Astrocyte of the spinal cord (primary cell): ENCODE data around the gene CHN2.

Experiments
- DNase-seq: peaks from one replicate; pipeline ENCODE4 v3.0.0; 2011; ENCODE audit warnings: low read depth, low spot score
- H3K4me3 ChIP-seq: 2 replicates; pipeline ENCODE4 v1.5.1; 2011; ENCODE audit warnings: low read depth, mild to moderate bottlenecking, low read length, moderate library complexity
- CTCF ChIP-seq: IDR thresholded peaks from 2 replicates; pipeline ENCODE4 v1.5.1; 2012; ENCODE audit warnings: low read depth, mild to moderate bottlenecking, low read length, inconsistent platforms
- in situ Hi-C: cut with HindIII; loops from 2 replicates; pipeline ENCODE4 v1.10.0; 2017; ENCODE audit warnings: low sequenced_read_pairs

CHN2 gene

DNA sequence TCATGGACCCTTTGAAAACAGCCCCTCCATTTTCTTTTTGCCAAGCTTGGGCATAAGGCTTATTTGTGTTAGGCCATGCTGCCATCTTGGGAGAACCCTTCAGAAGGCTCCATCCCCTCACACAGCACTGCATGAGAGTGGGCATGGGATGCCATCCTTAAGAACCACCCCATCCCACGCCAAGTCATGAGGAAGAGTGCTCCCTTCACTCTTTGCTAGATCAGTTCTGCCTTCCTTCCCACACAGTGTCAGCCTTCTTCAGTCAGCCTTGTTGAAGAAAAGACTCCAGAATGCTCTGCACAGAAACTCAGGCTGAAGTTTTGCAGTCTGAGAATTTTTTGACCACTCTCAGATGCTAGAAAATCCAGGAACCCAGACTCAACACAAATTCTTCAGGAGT lies 15.5 kb upstream of the CHN2 start:
- in situ Hi-C loops: no loop called here
- no peak overlapping the region for H3K4me3 ChIP-seq
- TF ChIP-seq CTCF: no peak
- DNase-seq: no peak

DNA sequence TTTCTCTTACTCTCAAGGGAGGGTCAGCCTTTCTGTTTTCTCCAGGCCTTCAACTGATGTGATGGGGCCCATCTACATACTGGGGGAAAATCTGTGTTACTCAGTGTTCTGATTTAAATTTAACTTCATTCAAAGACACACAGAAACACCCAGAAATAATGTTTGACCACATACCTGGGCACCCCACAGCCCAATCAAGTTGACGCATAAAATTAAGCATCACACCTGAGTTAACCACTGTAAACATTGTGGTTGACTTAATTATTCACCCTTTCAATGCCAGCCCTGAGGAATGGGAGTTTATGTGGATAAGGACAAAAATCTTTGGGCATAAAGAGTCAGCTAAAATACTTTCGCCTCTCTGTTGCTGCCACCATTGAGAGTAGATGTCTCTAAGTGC lies 10.0 kb upstream of the CHN2 start:
- no peak overlapping the region for H3K4me3 ChIP-seq
- no peak for DNase-seq
- in situ Hi-C loops: no loop called here
- no peak for TF ChIP-seq CTCF

DNA sequence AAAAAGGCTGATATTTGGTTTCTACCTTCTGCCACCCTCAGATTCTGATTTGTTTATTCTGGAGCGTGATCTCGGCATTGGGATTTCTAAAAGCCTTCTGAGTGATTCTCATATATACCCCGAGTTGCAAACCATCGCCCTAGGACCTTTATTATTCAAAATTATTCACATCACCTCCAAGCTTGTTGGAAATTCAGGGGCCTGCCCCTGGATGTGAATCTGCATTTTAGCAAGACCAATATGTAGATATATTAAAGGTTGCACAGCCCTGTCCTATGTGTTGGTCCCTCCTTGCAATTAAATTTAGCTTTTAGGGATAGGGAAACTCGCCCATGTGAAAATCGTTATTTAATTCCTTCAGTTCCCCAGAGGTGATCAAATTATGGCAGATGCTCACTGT lies 9.0 kb upstream of the CHN2 start:
- in situ Hi-C loops: no loop called here
- DNase-seq: no peak
- TF ChIP-seq CTCF: no peak
- H3K4me3 ChIP-seq: no peak overlapping the region

- H3K4me3 ChIP-seq: no peak overlapping the region
- TF ChIP-seq CTCF: peak; percentile 94
- DNase-seq: peak; percentile 35
- in situ Hi-C loops: no loop called here
Measured at GRCh38 chr7:29189743-29190201, 4.8 kb upstream of the CHN2 start.

DNA sequence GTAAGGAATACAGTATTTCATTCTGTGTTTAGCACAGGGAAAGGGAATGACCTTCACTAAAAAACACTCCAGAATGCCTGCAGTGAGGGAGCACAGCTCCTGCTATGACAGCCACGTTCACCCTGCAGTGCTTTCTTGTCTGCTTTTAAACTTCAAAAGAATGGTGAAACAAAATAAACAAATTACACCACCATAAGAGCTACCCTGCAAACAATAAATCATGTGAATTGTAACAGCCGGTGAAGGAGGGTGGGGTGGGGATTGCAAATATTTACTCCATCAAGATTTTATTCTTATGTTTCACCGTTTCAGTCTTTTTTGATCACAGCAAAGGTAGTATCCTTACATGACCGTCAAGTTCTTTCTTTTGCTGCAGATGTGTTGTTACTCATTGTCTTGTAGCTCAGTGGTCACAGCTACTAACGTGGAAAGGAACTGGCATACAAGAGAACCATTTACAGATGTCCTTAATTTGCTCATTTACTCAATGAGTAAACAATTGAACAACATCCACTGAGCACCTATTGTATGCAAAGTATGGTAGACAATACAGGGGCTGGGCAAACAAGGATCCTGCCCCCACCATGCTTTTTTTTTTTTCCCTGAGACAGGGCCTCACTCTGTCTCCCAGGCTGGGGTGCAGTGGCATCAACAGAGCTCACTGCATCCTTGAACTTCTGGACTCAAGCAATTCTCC lies 4.1 kb upstream of the CHN2 start:
- DNase-seq: no peak
- no peak for TF ChIP-seq CTCF
- in situ Hi-C loops: no loop called here
- H3K4me3 ChIP-seq: no peak overlapping the region

- no peak for TF ChIP-seq CTCF
- in situ Hi-C loops: no loop called here
- no peak for DNase-seq
- H3K4me3 ChIP-seq: no peak overlapping the region
Measured at GRCh38 chr7:29192323-29192722, 2.3 kb upstream of the CHN2 start.
